Nephron progenitor cell (in vitro differentiated cells): Measurements from ENCODE around the gene CPED1.
"Not testable (repeated sequence)": the region's sequence is repeated elsewhere in the genome, so short reads cannot be mapped to it uniquely, and the experiment has no call there.

Experiments
- DNase-seq: peaks from one replicate; pipeline ENCODE4 v3.0.0; 2021
- H3K27ac Mint-ChIP-seq: 2 replicates; pipeline ENCODE4 v1.8.0; 2021; ENCODE audit warnings: mild to moderate bottlenecking, moderate library complexity, mixed read lengths
- H3K27me3 Mint-ChIP-seq: 2 replicates; pipeline ENCODE4 v1.8.0; 2021; ENCODE audit warnings: mild to moderate bottlenecking, low read depth, mixed read lengths; ENCODE audit not compliant: poor library complexity
- H3K36me3 Mint-ChIP-seq: 2 replicates; pipeline ENCODE4 v1.8.0; 2021; ENCODE audit warnings: low read depth, mixed read lengths
- H3K4me1 Mint-ChIP-seq: 2 replicates; pipeline ENCODE4 v1.8.0; 2021; ENCODE audit warnings: mixed read lengths
- H3K4me3 Mint-ChIP-seq: 2 replicates; pipeline ENCODE4 v1.8.0; 2021; ENCODE audit warnings: mild to moderate bottlenecking, moderate library complexity, mixed read lengths
- H3K9me3 Mint-ChIP-seq: 2 replicates; pipeline ENCODE4 v1.8.0; 2021; ENCODE audit warnings: mild to moderate bottlenecking, moderate library complexity, mixed read lengths
- TF ChIP-seq, protein P1 (sequence below): fragments of 200-600 bp; sonication (generic); IDR thresholded peaks from 2 replicates; pipeline ENCODE4 v1.5.0; 2021; ENCODE audit warnings: antibody characterized with exemption

CPED1 gene

DNA sequence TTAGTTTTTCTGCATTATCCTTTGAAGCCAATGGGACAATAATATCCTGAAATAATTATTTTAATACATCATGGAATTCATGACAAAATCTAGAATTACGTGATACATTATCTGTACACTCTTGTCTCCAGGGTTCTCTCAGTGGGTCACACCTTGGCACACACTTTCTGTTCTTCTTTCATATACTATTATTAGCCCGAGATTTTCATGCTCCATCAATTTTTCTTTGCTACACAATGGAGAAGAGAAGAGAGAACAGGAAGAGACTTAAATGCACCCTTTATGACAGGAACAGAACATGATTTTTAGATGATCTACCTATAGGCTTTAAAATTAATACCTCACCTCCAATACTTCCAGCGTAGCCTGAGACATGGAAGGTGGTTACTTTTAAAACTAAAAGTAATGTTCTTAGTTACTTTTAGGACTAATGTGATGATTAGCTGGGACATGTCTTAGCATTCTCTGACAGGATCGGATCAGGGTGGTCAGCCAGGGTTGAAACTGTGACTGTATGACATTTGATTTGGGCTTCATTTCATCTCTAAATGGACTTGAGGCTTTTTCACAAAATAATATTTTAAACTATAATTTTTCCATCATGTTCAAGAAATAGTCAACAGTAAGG lies 192.0 kb downstream of the CPED1 start:
- Mint-ChIP-seq H3K4me3 (no peak overlapping the region), H3K27me3 (no peaks in the 10 kb centered on the region), H3K36me3 (no peaks in the 10 kb centered on the region), H3K9me3 (no peaks in the 10 kb centered on the region), H3K27ac (no peak overlapping the region), H3K4me1 (peaks cover 9% of the 10 kb centered on the region)
- DNase-seq, result no peak
- TF ChIP-seq, protein P1, sequence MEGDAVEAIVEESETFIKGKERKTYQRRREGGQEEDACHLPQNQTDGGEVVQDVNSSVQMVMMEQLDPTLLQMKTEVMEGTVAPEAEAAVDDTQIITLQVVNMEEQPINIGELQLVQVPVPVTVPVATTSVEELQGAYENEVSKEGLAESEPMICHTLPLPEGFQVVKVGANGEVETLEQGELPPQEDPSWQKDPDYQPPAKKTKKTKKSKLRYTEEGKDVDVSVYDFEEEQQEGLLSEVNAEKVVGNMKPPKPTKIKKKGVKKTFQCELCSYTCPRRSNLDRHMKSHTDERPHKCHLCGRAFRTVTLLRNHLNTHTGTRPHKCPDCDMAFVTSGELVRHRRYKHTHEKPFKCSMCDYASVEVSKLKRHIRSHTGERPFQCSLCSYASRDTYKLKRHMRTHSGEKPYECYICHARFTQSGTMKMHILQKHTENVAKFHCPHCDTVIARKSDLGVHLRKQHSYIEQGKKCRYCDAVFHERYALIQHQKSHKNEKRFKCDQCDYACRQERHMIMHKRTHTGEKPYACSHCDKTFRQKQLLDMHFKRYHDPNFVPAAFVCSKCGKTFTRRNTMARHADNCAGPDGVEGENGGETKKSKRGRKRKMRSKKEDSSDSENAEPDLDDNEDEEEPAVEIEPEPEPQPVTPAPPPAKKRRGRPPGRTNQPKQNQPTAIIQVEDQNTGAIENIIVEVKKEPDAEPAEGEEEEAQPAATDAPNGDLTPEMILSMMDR, result no peak

DNA sequence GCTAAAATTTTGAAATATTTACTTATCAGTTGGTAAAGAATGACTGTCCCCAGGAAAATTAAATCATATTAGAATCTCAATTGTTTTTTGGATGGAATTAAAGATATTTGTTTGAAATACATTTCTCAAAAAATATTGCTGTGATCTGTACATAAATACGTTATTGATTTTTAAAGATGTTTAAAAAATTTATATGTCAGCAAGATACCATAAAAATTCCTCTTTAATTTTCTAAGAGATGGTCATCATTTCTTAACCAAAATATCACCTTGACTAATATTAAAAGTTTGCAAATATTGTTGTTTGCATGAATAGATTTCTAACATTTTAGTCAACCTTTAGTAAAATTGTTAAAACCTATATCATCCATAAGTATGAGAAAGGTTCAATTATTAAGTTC lies 192.8 kb downstream of the CPED1 start:
- Mint-ChIP-seq H3K27me3 (no peaks in the 10 kb centered on the region), H3K36me3 (no peaks in the 10 kb centered on the region), H3K27ac (no peak overlapping the region), H3K4me3 (no peak overlapping the region), H3K4me1 (peaks cover 1% of the 10 kb centered on the region), H3K9me3 (no peaks in the 10 kb centered on the region)
- TF ChIP-seq, protein P1, result no peak
- no peak for DNase-seq

DNA sequence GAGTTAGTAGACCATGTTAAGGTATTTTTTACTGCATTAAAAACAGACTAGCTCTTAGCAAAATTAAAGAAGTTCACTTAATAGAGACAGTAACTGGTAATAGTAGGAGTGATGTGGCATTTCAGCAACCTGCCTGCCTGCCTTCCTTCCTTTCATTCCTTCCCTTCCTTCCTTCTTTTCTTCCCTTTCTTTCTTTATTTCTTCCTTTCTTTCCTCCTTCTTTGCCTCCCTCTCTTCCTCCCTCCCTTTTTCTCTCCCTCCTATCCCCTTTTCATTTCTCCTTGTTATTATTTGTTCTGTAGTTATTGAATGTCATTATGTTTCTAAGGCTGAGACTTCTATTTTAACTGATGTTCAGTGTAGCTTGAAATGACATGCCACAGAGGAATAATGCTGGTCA lies 193.8 kb downstream of the CPED1 start:
- TF ChIP-seq, protein P1, result no peak
- Mint-ChIP-seq H3K27ac (no peak overlapping the region), H3K4me3 (no peak overlapping the region), H3K9me3 (no peaks in the 10 kb centered on the region), H3K4me1 (no peaks in the 10 kb centered on the region), H3K27me3 (no peaks in the 10 kb centered on the region), H3K36me3 (no peaks in the 10 kb centered on the region)
- no peak for DNase-seq

DNA sequence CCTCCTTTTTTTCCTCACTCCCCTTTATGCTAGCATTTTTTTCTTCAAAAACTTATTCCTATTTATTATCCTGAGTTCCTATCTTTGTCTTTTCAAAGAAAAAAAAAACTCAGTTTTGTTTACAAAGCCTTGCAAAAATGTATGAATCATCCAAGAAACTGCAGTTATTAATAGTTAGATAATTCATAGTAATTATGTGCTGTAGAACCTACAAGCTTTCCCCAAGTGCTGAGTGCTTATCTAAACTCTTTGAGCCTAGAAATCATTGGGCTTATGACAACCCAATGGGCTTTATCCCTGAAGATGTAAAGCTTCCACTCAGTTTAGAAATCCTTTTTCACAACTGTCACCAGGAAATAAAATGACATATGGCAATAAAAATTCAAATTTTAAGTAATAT lies 194.4 kb downstream of the CPED1 start:
- Mint-ChIP-seq H3K36me3 (no peaks in the 10 kb centered on the region), H3K4me1 (no peaks in the 10 kb centered on the region), H3K27ac (no peak overlapping the region), H3K4me3 (no peak overlapping the region), H3K9me3 (no peaks in the 10 kb centered on the region), H3K27me3 (no peaks in the 10 kb centered on the region)
- TF ChIP-seq, protein P1, result no peak
- DNase-seq, result no peak

DNA sequence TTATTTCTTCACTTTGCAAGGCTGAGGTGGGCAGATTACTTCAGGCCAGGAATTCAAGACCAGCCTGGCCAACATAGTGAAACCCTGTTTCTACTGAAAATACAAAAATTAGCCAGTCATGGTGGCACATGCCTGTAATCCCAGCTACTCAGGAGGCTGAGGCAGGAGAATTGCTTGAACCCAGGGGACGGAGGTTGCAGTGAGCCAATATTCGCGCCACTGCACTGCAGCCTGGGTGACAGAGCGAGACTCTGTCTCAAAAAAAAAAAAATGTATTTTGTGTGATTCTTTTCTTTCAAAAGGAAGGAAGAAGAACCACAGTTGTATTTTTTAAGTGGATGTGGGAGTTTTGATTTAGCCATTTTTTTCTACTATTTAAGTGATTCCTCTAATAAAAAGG lies 195.4 kb downstream of the CPED1 start:
- H3K27me3 Mint-ChIP-seq, H3K9me3 Mint-ChIP-seq, H3K27ac Mint-ChIP-seq, H3K4me3 Mint-ChIP-seq, H3K36me3 Mint-ChIP-seq, DNase-seq, H3K4me1 Mint-ChIP-seq: not testable (repeated sequence)

DNA sequence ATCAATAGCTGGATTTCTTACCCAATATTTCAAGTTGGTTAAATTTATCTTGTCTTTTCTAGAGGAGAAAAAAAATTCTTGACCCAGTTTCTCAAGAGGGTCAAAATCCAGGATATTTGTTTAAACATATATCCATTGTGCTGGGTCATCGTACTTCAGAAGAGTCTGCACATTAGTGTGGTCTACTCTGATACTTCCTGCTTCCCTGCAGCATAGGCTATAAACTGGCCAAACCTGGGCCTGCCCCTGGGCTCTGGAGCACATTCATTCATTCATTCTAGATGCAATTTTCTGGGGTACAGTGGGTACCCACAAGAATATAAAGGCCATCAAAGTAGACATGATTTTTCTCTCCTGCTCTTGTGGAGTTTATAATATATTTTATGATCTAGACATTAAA lies 198.2 kb downstream of the CPED1 start:
- TF ChIP-seq, protein P1, result no peak
- Mint-ChIP-seq H3K9me3 (no peaks in the 10 kb centered on the region), H3K36me3 (no peaks in the 10 kb centered on the region), H3K27ac (no peak overlapping the region), H3K4me1 (no peaks in the 10 kb centered on the region), H3K27me3 (no peaks in the 10 kb centered on the region), H3K4me3 (no peak overlapping the region)
- no peak for DNase-seq
